Measurements from ENCODE around the gene GPR3. TPM values are rescaled to one million over a fixed set of nuclear protein-coding genes. Genes with fewer than 3 reads are reported as not detected.

Gene GPR3
- total and polyA plus RNA-seq, 2 of the 8 experiments (the other 6 are each of a cell fraction or from before 2014, with no cell fraction given) = 9.9 to 26.5 TPM

GRCh38 chr1:27357281-27358037 is 35.0 kb upstream of the GPR3 start (continued):
- TF ChIP-seq BRCA1 (IDR thresholded peaks at IDR 0.05; ENCODE audit: low read depth, low read length) (no peak), MAX (IDR thresholded peaks at IDR 0.05) (peak; percentile 89), KDM5A (IDR thresholded peaks at IDR 0.05; ENCODE audit: low read length) (no peak)

Measured in H1 (cell line).